Activated T-cell treated with anti-CD3 and anti-CD28 coated beads for 24 hours (primary cell): ENCODE data around the gene OTOP3.
"Not testable (repeated sequence)": the region's sequence is repeated elsewhere in the genome, so short reads cannot be mapped to it uniquely, and the experiment has no call there.

Experiments used
- DNase-seq: peaks from one replicate; pipeline ENCODE4 v3.0.0-alpha.2; 2020; ENCODE audit warnings: low read depth

Gene OTOP3

DNA sequence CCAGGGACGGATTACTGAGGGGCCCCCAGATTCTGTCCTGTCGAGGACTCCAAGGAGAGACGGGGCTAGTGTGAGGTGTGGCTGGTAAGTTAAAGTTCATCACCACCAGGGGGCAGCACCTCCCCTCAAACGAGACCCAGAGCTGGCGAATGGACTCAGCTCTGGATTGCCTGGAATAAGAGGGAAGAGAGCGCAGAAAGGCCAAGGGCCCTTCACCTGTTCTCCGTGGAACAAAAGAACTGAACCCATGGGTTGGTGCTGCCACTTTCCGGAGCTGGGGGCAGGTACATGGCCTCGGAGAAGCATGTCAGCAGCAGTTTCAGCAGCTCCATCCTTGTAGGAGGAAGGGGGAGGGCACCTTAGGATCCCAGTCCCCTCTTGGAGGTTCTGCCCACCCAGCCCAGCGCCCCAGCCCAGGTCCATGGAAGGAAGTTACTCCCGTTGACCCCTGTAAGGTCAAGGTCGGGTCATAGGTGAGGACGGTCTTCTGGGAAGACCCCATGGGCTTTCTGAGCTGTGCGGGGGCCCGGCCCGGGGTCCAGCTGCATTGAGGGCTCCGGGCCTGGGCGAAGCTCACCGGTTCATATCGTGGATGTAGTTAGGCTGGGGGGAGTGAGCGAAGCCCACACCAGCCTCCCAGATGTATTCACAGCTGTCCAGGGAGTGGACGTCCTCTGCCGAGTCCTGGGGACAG is 26.1 kb downstream of the OTOP3 start:
- peak; percentile 80 for DNase-seq

DNA sequence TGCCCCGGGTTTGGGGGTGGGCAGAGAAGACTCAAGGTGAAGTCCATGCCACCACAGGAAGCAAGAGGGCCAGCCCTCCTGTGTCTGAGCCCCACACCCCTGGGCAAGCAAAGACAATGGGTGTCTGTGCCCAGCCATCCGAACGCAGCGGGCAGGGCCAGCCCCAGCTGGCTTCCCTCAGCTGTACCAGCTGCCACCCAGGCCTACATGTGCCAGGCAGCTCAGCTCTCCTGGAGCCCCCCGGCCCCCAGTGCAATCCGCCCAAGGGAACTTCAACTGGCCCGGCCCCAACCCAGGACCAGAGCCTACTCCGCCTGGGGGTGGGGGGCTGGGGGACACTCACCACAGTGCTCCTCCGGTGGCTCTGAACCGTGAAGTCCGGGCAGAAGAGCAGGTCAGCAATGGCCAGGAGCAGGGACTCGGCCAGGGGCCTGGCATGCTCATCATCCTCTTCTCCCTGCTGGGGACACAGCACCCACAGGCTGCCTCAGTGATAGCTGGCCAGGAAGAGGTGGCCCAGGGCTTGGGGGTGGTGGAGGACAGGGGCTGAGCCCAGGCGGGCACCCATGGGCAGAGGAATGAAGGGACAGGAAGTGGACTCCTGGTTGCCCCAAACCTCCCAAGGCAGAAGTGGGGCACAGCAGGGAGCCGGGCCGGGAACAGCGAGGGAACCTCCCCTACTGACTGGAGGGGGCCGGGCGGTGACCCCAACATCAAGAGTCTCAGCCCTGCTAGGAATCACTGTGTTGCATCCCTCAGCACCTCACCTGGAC is 27.1 kb downstream of the OTOP3 start:
- no peak for DNase-seq

DNA sequence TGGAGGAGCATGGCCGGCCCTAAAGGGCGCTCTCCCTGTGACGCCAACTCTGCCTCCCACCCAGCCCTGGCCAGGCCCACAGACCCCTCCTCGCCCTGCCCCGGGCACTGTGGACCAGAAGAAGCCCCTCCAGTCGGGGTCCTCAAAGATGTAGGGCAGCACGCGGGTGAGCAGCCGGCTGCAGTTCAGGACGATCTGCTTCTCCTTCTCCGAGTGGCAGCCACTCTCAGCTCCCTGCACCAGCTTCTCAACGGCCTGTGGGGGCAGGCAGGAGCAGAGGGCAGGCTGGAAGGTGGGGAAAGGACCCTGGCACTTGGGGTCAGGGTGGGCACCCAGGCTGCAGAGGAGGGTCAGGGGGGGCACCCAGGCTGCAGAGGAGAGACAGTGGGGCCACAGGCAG is 28.0 kb downstream of the OTOP3 start:
- DNase-seq, result no peak

DNA sequence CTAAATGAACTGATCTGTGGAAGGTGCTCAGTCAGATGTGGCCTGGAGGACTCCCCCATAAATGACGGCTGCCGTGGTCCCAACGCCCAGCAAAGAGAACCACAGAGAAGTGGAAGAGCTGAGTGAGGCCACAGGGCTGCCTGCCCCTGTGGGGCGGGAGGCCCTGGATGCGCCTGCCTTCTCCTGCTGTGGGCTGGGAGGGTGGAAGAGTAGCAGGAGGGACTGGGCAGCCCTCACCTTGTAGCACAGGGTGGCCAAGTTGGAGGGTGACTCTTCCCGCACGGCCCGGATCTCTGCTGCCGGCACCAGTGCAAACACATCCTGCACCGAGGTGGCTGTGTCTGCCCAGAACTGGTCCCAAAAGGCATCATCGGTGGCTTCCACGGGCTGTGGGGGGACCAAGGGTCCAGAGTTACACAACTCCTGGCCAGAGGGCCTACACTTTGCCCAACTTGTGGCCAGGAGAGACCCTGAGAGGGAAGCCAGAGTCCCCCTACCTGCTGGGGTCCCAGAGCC is 28.6 kb downstream of the OTOP3 start:
- no peak for DNase-seq

DNA sequence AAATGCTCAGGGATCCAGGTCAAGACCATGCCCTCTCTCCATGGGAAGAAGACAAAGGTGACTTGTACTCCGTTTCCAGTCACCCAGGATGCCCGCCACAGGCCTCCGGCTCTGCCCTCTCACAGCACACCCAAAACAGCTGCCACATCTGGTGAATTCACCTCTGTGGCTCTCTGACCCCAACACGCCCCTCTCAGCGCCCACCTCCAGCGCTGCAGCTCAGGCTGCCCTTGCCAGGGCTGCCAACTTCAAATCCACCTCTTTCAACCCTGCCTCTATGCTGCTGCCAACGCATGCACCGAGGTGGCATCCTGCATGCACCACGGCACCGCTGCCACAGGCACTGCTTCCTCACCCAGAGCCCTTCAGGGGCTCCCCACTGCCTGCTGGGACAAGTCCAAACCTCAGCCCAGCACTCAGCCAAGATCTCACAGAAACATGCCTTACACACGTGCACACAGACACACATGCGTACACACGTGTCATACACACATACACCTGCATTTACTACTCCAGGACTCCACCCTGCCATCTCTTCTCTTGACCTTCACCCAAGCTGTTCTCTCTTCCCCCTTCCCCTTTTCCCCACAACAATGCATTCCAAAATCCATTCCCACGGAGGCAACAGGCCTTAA is 29.4 kb downstream of the OTOP3 start:
- no peak for DNase-seq

DNA sequence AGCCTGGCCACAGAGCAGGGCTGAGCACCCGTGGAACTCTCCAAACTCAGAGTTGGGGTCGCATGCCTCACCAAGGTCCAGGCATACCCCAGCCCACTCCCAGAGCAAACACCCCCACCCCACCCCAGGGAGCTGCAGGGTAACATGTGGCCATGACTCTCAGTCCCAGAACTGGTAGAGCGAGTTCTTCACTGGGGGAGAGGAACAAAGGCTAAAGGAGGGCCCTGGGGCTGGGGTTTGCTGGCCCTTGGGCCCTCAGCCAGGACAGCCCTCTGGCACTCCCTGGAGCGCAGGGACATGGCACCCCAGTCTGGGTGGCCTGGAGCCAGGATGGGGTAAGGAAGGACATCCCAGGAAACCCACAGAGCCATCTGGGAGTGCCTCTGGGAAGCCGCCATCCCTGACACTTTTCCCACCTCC is 32.7 kb downstream of the OTOP3 start:
- no peak for DNase-seq

DNA sequence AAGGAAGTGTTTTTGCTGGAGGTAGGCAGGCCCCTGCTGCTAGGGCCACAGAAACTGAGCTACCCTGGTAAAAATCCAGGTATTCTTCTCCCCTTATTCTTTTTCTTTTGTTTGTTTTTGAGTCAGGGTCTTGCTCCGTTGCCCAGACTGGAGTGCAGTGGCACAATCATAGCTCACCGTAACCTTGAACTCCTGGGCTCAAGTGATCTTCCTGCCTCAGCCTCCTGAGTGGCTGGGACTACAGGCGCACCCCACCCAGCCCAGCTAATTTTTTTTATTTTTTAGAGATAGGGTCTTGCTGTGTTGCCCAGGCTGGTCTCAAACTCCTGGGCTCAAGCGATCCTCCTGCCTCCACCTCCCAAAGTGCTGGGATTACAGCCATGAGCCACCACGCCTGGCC is 33.8 kb downstream of the OTOP3 start:
- not testable (repeated sequence) for DNase-seq

DNA sequence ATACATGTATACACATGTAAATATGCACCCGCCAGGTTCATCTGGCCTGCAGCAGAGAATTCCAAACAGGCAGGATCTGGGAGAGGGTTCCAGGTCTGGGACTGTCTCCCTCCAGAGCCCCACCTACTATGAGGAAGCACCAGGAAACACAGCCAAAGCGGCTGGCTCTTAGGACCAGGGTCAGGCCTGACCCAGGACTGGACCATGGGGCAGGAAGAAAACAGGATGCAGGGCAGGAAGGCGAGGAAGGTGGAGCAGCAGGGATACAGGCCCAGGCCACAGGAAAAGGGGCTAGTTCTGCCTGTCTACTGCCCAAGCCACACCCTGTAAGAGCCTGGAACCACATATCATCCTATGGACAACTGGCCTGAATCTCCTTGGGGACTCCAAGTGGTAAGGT is 34.7 kb downstream of the OTOP3 start:
- no peak for DNase-seq

DNA sequence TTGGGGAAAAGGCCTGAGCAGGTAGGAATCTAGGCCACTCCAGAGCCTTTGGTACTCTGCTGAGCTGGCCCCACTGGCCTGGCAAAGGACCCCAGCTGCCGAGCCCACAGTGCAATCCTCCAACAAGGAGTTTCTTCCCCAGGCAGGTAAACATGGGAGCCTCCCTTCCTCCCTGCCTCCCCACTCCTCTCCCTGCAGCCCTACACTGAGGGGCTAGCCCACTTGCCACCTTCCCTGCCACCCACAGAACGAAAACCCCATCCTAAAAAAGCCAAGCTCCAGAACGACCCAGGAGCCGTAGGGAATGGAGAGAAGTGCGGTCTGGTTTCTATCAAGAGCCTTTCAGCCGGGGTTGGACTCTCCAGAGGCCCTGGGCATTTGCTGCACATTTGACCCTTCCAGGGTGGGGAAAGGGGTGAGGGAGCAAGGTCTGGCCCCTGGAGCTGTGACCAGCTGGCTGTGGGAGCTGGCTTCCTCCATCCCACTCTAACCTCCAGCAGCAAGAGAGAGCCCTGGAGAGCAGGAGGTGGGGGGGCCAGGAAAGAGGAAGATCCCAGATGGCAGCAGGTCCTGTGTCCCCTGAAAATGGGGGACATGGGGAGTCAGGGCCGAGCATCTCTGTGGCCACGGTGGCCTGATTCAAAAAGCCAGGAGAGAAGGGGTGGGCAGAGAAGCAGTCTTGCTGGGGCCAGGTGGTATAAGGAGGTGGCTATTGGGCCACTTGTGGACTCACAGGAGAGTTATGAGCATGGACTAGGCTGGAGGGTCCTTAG is 35.6 kb downstream of the OTOP3 start:
- no peak for DNase-seq

DNA sequence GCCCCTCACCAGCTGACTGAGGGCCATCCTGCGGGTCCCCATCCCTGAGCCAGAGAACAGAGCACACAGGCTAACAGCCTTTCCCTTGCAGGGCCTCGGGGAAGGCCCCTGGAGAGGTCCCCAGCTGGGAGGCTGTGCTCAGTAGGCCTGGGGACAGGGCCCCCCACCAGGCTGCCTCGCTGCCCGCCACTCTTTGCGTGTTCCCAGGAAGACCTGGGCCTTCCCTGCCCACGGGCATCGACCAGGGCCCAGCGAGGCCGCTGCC is 36.1 kb downstream of the OTOP3 start:
- no peak for DNase-seq

DNA sequence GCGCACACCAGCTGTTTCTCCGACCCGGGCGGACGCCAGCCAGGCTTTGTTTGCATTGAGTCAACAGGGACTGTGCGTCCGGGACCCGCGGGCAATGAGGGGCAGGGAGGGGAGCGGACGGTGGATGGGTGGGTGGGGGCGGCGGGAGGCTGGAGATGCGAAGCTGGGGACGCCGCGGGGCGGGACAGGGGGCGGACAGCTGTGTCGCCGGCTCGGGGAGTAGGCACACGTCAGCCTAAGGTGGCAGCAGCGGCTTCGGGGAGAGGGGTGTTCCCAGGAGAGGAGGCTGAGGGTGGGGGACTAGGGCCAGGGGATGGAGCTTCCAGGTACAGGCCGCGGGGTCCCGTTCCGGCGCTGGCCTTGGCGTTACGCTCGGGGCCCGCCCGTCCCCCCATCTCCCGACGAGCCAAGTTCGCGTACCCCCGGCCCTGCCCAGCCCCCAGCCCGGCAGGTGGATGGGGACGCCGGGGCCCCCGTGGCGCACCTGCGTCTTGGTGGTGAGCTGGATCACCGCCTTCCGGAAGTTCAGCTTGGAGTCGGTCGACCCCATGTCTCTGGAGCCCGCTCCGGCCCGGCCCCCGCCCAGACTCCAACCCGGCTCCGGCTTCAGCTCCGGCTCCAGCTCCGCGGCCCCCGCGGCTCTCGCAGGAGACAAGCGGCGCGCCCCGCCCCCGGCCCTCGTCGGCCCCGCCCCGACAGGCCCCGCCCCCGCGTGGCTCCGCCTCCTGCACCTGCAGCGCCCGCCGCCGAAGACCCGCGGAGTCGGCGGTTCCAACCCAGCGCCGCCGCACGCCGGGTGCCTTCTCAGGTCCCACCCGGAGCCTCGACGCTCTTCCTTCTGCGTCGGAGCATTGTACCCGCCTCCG is 36.6 kb downstream of the OTOP3 start, which contains the start of gene HID1:
TSS of gene HID1 (minus strand) at position 653 of the 866 bp plus-strand sequence. CDS start at position 550, 103 bp downstream.
- peak; percentile 71 for DNase-seq

DNA sequence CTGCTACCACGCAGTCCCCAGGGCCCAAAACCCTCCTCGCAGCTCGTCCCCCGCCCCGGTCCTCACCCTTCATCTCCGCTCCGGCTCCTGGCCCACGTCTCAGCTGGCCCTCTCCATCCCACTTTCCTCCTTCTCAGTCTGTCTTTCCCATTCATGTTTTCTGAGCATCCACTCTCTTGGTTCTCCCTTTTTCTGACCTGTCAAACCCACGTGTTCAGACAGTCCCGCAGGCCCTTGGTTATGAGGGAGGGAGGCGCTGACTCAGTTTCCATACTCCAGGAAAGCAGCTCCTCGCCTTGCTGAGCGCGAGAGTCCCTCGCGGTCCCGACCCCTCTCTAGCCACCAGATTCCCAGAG is 37.3 kb downstream of the OTOP3 start:
- no peak for DNase-seq

DNA sequence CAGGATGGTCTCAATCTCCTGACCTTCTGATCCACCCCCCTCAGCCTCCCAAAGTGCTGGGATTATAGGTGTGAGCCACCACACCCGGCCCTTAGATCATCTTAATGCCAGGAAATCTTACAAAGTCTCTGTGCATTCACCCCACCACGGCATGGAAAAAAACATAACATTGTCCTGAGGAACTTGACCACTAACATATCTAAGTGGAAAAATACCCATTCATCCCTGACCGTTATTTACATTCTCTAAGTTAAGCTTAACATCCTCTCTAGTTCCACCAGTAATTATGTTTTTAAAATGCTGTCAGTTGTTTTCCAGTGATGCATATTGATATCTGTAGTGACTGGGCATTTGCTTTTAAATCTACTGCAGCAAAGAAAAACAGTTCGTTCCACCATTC is 40.2 kb downstream of the OTOP3 start:
- no peak for DNase-seq

DNA sequence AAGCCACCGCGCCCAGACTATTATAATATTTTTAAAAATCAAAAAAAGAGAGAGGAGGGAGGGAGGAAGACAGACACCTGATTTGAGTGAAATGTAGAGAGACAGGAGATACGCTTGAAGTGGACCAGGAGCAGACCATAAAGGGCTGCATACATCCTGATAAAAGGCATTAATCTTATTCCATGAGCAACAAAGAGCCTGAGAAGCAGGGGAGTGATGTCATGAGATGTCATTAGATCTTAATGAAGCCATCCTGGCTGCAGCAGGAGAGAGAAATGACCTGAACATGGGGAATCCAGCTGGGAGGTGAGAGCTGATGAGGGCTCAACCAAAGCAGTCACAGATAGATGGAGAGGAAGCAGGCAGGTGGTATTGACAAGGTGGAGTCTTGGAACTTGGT is 42.1 kb downstream of the OTOP3 start:
- no peak for DNase-seq

DNA sequence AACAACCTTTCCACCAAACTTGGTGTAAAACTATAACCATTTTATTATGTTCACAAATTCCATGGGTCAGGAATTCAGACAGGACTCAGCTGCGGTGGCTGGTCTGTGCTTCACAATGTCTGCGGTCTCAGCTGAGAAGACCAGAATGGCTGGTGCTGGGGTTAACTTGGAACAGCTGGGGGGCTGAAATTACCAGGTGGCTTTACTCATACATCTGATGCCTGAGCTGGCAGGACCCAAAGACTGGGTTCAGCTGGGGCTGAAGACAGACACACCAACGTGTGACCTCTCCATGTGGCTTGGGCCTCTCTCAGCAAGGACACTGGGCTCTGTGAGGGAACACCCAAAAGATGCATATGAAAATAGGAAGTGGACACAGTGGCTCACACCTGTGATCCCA is 42.5 kb downstream of the OTOP3 start:
- DNase-seq, result no peak

DNA sequence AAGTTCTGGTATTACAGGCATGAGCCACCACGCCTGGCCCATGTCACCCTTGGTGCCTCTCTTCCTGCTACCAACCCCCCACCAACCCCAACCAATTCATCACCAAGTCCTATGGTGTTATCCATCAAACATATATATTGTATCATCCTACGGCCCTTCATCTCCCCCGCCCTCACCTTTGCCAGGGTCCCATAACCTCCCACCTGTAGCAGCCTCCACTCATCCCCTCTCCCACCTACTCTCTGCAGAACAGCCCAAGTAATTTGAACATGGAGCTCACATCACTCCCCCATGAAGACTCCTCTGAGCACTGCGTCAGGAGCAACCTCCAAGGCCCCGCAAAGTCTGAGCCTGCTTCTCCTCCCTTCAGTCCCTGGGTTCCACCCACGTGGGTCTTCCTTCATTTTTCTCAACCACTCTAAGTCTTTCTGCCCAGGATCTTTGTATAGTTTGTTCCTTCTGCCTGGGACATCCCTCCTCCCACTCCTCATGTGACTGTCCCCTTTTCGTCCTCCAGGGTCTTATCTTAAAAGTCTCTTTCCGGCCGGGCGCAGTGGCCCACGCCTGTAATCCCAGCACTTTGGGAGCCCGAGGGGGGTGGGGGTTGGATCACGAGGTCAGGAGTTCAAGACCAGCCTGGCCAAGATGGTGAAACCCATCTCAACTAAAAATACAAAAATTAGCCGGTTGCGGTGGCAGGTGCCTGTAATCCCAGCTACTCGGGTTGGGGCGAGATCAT is 43.9 kb downstream of the OTOP3 start:
- DNase-seq, result no peak

DNA sequence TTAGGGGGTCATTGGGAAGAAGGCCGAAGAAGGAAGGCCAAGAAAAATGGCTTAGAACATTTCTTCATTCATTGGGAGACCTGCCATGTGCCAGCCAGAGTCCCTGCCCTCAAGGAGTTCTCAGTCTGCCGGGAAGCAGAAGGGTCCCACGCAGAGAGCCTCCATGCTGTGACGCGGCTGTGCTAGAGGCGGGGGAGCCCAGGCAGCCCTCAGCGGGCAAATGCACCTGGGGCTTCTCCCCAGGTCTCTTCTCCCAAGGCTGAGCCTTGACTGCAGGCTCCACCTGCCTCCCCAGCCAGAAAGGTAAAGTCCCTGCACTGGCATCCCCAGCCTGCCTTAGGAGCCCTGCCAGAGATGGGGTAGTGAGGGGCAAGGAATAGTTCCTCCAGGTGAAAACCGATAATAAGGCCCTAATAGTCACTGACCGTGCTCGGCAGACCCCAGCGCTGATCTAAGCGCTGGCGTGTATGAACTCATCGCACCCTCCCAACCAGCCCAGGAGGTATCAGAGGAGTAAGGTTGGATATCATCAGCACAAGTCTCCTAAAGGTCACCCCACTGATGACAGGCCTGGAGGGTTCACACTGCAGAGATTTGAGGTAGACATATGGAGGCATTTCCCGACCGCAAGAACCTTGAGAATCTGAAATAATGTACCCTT is 45.8 kb downstream of the OTOP3 start:
- no peak for DNase-seq

DNA sequence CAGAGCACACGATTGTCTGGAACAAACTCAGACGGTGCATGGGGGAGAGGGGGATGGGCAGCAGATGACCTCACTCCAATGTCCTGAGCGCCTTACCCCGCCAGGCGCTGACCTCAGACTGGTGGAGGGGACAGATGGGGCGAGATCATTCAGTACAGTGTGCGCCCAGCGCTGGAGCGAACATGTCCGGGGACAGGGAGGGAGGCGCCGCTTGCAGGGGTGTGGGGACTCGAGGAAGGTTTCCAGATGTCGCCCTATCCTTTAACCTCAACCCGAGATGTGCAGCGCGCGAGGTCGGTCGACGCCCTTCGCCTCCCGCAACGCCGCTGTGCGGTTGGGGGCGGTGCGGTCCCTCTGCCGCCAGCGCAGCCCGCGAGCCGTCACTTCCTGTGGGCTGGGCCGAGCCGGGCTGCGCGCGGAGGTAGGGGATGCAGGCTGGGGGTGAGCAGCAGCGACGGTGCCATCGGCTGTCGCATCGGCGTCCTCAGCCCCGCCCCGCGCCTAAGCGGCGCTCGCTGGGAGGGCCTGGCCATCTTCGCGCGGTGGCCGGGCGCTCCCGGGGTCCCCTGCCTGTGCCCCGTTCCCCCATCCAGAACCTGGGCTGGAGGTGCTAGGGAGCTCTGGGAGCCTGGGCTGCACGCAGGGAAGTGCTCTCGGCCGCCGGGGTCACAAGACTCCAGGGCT is 46.4 kb downstream of the OTOP3 start:
- peak; percentile 66 for DNase-seq

DNA sequence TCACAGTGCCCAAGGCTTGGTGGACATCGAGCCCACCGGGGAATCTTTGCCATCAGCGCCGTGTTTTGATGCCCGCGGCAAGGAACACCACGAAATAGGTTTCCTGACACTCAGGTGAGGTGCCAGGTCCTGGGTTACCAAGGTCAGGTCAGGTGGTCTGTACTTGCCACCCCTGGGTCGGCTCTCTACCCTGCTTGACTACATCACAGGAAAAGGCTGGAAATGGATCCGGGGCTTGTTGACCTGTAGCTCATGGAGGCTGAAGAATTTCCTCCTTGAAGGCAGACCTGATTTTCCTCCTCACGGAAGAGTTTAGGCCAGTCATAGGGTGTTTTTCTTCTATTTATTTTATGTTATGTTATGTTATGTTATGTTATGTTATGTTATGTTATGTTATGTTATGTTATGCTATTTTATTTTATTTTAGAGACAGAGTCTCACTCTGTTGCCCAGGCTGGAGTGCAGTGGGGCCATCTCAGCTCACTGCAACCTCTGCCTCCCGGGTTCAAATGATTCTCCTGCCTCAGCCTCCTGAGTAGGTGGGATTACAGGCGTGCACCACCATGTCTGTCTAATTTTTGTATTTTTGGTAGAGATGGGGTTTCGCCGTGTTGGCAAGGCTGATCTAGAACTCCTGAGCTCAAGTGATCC is 47.1 kb downstream of the OTOP3 start:
- not testable (repeated sequence) for DNase-seq
